ENCODE measurements around the gene TBCD.
"Not testable (repeated sequence)": the region's sequence is repeated elsewhere in the genome, so short reads cannot be mapped to it uniquely, and the experiment has no call there.

The TBCD gene

GRCh38 chr17:82938873-82939620 is 187.2 kb downstream of the TBCD start:
- no peak for DNase-seq (ENCODE audit: low spot score)

GRCh38 chr17:82939621-82940135 is 187.8 kb downstream of the TBCD start:
- no peak for DNase-seq (ENCODE audit: low spot score)

GRCh38 chr17:82940226-82941020 is 188.6 kb downstream of the TBCD start:
- no peak for DNase-seq (ENCODE audit: low spot score)

GRCh38 chr17:82941021-82942001 is 189.4 kb downstream of the TBCD start:
- DNase-seq (ENCODE audit: low spot score), result no peak

GRCh38 chr17:82942166-82943130 is 190.6 kb downstream of the TBCD start:
- no peak for DNase-seq (ENCODE audit: low spot score)

GRCh38 chr17:82943339-82943738 is 191.5 kb downstream of the TBCD start:
- DNase-seq (ENCODE audit: low spot score), result no peak

GRCh38 chr17:82943751-82944150 is 191.9 kb downstream of the TBCD start:
- DNase-seq (ENCODE audit: low spot score), result no peak

- DNase-seq (ENCODE audit: low spot score), result no peak
Observed at GRCh38 chr17:82944990-82945389, 193.1 kb downstream of the TBCD start.

- no peak for DNase-seq (ENCODE audit: low spot score)
Observed at GRCh38 chr17:82946081-82946480, 194.2 kb downstream of the TBCD start.

GRCh38 chr17:82947051-82947991 is 195.5 kb downstream of the TBCD start:
- DNase-seq (ENCODE audit: low spot score), result no peak

GRCh38 chr17:82948081-82948511 is 196.2 kb downstream of the TBCD start:
- DNase-seq (ENCODE audit: low spot score), result no peak

GRCh38 chr17:82948957-82949356 is 197.1 kb downstream of the TBCD start:
- no peak for DNase-seq (ENCODE audit: low spot score)

GRCh38 chr17:82949361-82949760 is 197.5 kb downstream of the TBCD start:
- DNase-seq (ENCODE audit: low spot score), result no peak

- DNase-seq (ENCODE audit: low spot score), result no peak
Observed at GRCh38 chr17:82949984-82950383, 198.1 kb downstream of the TBCD start.

- no peak for DNase-seq (ENCODE audit: low spot score)
Observed at GRCh38 chr17:82950525-82951102, 198.7 kb downstream of the TBCD start.

- DNase-seq (ENCODE audit: low spot score), result no peak
Observed at GRCh38 chr17:82952019-82952418, 200.2 kb downstream of the TBCD start.

GRCh38 chr17:82955106-82955505 is 203.2 kb downstream of the TBCD start:
- DNase-seq (ENCODE audit: low spot score), result not testable (repeated sequence)

GRCh38 chr17:82955627-82956026 is 203.8 kb downstream of the TBCD start:
- DNase-seq (ENCODE audit: low spot score), result not testable (repeated sequence)

- no peak for DNase-seq (ENCODE audit: low spot score)
Observed at GRCh38 chr17:82956146-82956725, 204.4 kb downstream of the TBCD start.

Data from HuH-7.5 (cell line).